Dedifferentiated amniotic fluid mesenchymal stem cell (primary cell): ENCODE measurements around the gene GCSH.
A peak's percentile ranks its signal among the peaks of the same experiment; 100 is the strongest.

Experiments used
- DNase-seq: peaks from one replicate; pipeline ENCODE4 v3.0.0-alpha.2; 2016; ENCODE audit errors: extremely low spot score

The GCSH gene

DNA sequence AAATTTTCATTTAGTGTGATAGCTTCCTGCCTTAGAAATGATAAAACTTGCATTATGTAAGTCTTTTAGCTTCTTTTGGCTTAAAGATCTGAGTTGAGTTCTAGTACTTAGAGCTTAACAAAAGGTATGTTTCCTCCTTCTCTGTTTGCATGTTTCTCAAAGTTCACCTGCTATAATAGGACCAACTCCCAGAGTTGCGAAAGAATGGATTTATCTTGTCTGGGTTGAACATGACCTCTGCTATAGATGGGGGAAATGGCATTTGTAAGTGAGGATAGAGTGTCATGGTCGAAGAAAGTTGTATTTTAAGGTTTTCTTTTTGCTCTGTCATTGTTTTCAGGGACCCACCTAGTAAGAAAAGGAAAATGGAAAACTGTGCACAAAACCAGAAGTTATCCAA, 53.4 kb downstream of the GCSH start:
- DNase-seq, result no peak

DNA sequence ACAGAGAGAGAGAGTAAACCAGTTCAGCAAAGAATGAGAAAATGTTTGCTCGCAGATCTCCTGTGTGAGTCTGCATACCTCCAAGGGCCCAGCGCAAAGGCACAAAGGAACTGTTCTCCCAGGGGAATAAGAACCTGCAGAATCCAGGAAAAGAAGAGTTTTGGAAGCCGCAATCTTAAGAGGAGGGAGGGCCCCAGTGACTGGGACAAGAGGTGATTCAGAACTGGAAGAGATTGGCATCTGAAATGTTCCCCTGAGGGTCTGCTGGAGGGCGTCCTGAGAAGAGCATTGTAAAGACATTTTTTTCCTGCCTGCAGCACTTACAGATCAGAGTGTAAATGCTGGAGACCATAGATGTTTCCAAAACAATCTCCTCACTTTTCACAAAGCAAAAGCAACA, 54.5 kb downstream of the GCSH start:
- no peak for DNase-seq

DNA sequence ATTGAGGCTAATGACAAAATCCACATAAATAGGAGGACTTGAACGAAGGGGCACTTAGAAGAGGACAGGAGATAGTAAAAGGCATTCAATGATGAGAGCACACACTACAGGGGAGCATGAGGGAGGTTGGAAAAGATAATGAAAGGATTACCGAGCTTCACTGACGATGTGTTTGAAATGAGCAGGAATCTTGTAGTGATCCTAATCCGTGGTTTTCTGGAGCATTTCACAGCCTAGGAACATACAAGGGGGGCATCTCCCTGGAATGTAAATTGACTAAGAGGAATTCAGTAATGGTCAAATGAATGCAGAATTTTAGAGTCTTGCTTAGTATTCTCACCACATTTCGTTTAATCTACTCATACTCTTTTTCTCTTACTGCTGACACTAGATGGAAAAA, 55.4 kb downstream of the GCSH start:
- no peak for DNase-seq

DNA sequence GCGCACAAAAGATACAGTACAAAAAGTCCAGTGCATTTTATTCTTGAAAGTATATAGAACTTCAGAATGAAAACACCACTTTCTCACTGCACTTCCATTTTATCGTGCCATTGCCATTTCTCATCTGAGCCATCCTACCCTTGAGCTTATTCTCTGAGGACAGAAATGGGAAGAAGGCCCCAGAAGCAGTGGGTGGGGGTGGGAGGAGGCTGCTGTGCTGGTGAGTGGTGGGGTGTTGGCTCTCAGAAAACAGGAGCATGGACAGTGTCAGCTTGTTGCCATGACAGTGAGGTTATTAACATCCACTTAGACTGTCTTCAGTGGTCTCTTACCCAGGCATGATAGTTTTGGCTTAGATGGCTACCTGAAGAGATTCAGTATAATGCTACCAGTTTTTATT, 56.1 kb downstream of the GCSH start:
- DNase-seq, result no peak

- no peak for DNase-seq
These were observed 59.3 kb downstream of the GCSH start for GRCh38 chr16:81036751-81037350.

DNA sequence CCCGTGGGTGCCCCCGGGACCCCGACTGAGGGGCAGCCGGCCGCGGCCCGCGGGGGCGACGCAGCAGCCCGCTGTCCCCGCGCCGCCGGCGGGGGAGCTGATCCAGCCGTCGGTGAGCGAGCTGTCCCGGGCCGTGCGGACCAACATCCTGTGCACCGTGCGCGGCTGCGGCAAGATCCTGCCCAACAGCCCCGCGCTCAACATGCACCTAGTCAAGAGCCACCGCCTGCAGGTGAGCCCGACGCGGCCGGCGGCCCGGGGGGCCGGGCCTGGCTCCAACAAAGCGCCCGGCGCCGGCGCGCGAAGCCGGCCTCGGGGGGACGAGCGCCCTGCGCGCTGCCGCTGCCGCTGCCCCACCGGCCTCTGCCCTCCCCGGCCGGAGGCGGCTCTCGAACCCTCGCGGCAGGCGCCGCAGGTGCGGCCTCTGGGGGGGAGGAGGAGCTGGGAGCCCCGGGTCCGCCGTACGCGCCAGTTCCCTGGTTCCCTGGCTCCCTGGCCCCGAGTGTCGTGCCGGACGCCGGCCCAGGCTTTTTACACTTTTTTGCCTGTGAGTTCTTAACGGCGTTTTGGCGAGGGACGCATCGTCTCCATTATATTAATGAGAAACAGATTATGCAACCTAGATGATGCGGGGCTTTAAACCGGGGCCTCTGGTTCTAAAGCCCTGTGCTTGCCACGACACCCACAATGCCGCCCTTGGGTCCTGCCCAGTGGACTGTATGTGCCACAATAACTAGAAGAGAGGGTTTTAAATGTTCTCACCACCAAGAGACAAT, 60.0 kb downstream of the GCSH start:
- no peak for DNase-seq

DNA sequence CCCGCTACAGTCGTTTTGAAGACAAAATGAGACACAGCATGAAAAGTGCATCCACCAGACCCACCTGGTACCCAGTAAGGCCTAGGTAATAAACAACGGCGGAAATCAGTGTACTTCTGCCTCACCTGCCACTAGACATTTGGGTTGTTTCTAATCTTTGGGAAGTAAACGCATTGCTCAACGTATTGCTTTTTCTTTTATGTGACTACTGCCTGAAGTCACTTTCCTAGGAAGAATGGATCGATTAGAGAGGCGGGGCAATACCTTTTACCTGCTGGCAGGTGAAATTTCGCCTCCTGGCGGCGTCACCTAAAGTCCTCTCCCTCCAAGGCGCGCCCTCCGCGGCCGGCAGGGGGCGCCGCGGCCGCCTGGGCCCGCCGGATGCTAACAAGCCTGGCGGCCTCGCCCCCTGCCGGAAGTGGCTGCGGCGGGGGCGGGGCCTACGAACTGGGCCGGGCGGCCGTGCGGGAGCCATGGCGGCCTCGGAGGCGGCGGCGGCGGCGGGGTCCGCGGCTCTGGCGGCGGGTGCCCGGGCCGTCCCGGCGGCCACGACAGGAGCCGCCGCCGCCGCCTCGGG, 60.7 kb downstream of the GCSH start, which contains the start of gene ATMIN:
TSS of gene ATMIN (plus strand) at position 445 of the 577 bp plus-strand sequence. CDS start at position 474, 29 bp downstream.
- DNase-seq, result peak; percentile 84
